Loucy (cell line): ENCODE data around the gene PPP3CA.
A peak's percentile ranks its signal among the peaks of the same experiment; 100 is the strongest.

Source experiments
- H2AFZ ChIP-seq: fragments of 200-600 bp; sonication (generic); 2 replicates; pipeline ENCODE4 v1.6.0; 2016; ENCODE audit warnings: antibody characterized with exemption, mild to moderate bottlenecking, low read length, moderate library complexity
- H3F3A ChIP-seq: fragments of 200-600 bp; 2 replicates; pipeline ENCODE4 v1.6.0; 2016; ENCODE audit warnings: antibody characterized with exemption, low read depth, mild to moderate bottlenecking
- H3K27me3 ChIP-seq: fragments of 200-600 bp; sonication (generic); 2 replicates; pipeline ENCODE4 v1.6.1; 2014; ENCODE audit warnings: low read length, mild to moderate bottlenecking; ENCODE audit not compliant: insufficient read depth, poor library complexity, severe bottlenecking
- H3K36me3 ChIP-seq: fragments of 200-600 bp; sonication (generic); 2 replicates; pipeline ENCODE4 v1.6.1; 2016; ENCODE audit warnings: low read length; ENCODE audit not compliant: insufficient read depth
- H3K4me1 ChIP-seq: fragments of 200-600 bp; sonication (generic); 2 replicates; pipeline ENCODE4 v1.5.1; 2014; ENCODE audit warnings: low read length, mild to moderate bottlenecking; ENCODE audit not compliant: insufficient read depth, poor library complexity, severe bottlenecking
- H3K4me2 ChIP-seq: fragments of 200-600 bp; sonication (generic); 2 replicates; pipeline ENCODE4 v1.6.0; 2014; ENCODE audit warnings: antibody characterized with exemption, low read length, low read depth, mild to moderate bottlenecking; ENCODE audit not compliant: poor library complexity, severe bottlenecking
- H3K4me3 ChIP-seq: fragments of 200-600 bp; sonication (generic); 2 replicates; pipeline ENCODE4 v1.5.1; 2014; ENCODE audit warnings: low read length, mild to moderate bottlenecking, mixed read lengths; ENCODE audit not compliant: poor library complexity, severe bottlenecking
- H3K79me2 ChIP-seq: fragments of 200-600 bp; sonication (generic); 2 replicates; pipeline ENCODE4 v1.6.1; 2014; ENCODE audit warnings: low read length; ENCODE audit not compliant: insufficient read depth
- H3K9ac ChIP-seq: fragments of 200-600 bp; sonication (generic); 2 replicates; pipeline ENCODE4 v1.6.0; 2014; ENCODE audit warnings: mild to moderate bottlenecking, low read depth, low read length, moderate library complexity; ENCODE audit not compliant: poor library complexity, severe bottlenecking
- H3K9me2 ChIP-seq: fragments of 200-600 bp; sonication (generic); replicated peaks from 2 replicates; pipeline ENCODE4 v1.6.1; 2016; ENCODE audit warnings: low read depth, low read length, mixed read lengths
- H3K9me3 ChIP-seq: fragments of 200-600 bp; sonication (generic); 2 replicates; pipeline ENCODE4 v1.6.1; 2014; ENCODE audit warnings: mild to moderate bottlenecking, antibody characterized with exemption, low read length, low read depth; ENCODE audit not compliant: insufficient read depth
- H4K20me1 ChIP-seq: fragments of 200-600 bp; sonication (generic); 2 replicates; pipeline ENCODE4 v1.6.0; 2014; ENCODE audit warnings: antibody characterized with exemption, low read length, mild to moderate bottlenecking; ENCODE audit not compliant: insufficient read depth, poor library complexity, severe bottlenecking
- CTCF ChIP-seq: fragments of 200-600 bp; sonication (generic); conservative IDR thresholded peaks from 2 replicates; pipeline ENCODE4 v1.5.1; 2014; ENCODE audit warnings: mild to moderate bottlenecking, antibody characterized with exemption, low read length
- EZH2phosphoT487 ChIP-seq: fragments of 200-600 bp; IDR thresholded peaks from 2 replicates; pipeline ENCODE4 v1.6.1; 2018; ENCODE audit warnings: antibody characterized with exemption, mild to moderate bottlenecking, moderate library complexity, borderline replicate concordance

Gene PPP3CA

DNA sequence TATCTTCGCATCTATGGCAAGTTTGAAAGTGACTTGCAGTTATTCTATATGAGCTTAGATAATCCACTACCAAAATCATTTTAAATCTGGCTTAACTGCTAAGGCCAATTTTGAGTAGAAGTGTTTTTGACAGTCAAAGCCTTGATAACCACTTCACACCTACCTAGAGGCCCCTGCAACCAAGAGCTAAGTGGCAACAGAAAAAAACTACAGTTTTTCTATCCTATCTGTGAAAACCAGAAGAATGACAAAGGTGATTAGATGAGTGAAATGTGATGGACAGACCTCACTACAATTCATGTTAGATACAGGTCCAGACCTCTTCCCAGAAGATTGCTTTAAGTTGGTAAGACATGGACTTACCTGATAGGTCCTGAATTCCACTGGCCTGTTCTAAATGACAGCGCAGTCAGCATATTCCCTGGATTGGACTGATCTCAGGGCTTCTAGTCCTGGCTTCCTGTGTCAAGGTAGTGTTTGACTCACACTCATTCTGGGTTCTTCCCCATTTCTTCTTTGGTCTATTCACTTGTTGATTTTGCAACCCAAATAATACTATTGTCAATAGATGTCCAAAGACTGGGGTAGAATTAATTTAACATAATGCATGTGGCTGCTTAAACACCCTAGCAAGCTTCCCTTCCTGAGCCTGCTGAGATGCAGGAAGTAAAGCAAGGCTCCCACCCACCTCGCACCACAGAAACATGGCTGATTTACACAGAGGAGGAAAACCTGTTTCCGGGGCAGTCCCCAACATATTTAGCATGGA, 65.1 kb downstream of the PPP3CA start:
- H3K9me2 ChIP-seq = no peaks in the 10 kb centered on the region
- H3K27me3 ChIP-seq = no peaks in the 10 kb centered on the region
- H4K20me1 ChIP-seq = no peaks in the 10 kb centered on the region
- no peak overlapping the region for H3K4me3 ChIP-seq
- H3K4me1 ChIP-seq = peaks cover 17% of the 10 kb centered on the region
- H3K36me3 ChIP-seq = no peaks in the 10 kb centered on the region
- no peaks in the 10 kb centered on the region for H3F3A ChIP-seq
- peaks cover 30% of the 10 kb centered on the region for H3K79me2 ChIP-seq
- H2AFZ ChIP-seq = no peak overlapping the region
- no peak overlapping the region for H3K9ac ChIP-seq
- H3K9me3 ChIP-seq = no peaks in the 10 kb centered on the region
- TF ChIP-seq CTCF (no peak), EZH2phosphoT487 (no peak)
- H3K4me2 ChIP-seq = peak overlapping the region; percentile 39

DNA sequence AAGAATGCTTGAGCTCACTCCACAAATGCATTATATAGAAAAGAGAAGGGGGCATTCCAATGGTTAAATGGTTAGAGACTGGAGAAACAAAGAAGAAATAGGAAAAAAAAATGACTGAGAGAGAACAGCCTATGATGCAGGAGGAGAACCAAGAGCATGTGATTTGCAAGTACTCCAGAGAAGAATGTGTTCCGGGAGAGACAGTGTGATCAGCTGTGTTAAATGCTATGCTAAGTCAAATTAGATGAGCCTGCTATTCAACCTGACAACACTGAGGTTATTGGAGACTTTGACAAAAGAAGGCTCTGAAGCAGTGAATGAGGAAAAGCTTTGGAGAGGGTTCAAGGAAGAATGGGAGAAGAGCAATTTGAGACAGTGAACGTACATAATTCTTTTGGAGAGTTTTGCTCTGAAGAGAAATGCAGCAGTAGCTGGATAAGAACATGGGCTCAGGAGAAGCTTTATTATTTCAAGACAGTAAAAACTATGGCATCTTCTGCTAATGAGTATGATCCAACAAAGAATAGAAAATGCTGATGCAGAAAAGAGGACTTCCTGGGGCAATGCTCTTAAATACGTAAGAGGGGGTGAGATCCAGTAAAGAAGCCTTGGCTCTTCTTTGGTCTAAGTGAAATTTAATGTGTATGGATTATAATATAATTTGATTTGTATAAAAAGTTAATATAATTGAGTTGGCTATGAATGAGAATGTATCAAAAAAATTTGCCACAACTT, 66.3 kb downstream of the PPP3CA start:
- Histone ChIP-seq H3K9me3 (no peaks in the 10 kb centered on the region), H3K4me3 (no peak overlapping the region), H4K20me1 (no peaks in the 10 kb centered on the region), H3K4me2 (no peak overlapping the region), H3K9ac (no peak overlapping the region), H3F3A (no peaks in the 10 kb centered on the region), H3K9me2 (no peaks in the 10 kb centered on the region), H3K4me1 (peaks cover 15% of the 10 kb centered on the region), H3K27me3 (no peaks in the 10 kb centered on the region), H3K79me2 (peaks cover 28% of the 10 kb centered on the region), H3K36me3 (no peaks in the 10 kb centered on the region), H2AFZ (no peak overlapping the region)
- TF ChIP-seq CTCF (no peak), EZH2phosphoT487 (no peak)

DNA sequence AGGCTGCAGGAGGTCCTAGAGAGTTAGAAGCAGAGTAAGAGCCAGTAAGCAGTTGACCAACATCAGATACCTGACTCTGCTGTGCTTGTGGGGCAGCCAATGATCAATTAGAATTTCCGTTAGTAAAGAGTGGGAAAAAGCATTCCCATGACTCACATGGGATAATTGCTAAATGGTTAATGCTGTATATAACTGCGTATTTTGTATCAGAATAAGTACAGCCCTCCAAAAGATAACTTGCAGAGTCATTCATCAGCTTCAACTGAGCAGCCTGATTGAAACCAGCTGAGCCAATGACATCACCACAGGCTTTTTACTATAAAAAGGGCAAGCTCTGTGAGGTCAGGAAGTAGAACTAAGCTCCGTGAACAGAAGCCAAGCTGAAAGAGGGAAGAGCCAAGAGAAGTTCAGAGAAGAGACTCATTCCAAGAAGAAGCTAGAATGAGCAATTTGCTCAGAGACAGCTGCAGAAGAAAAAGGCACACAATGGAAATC, 67.9 kb downstream of the PPP3CA start:
- no peak overlapping the region for H2AFZ ChIP-seq
- no peaks in the 10 kb centered on the region for H4K20me1 ChIP-seq
- no peaks in the 10 kb centered on the region for H3K9me2 ChIP-seq
- peaks cover 36% of the 10 kb centered on the region for H3K79me2 ChIP-seq
- H3K9me3 ChIP-seq = no peaks in the 10 kb centered on the region
- H3K4me2 ChIP-seq = no peak overlapping the region
- no peak for TF ChIP-seq CTCF
- TF ChIP-seq EZH2phosphoT487 = no peak
- no peak overlapping the region for H3K4me3 ChIP-seq
- H3K27me3 ChIP-seq = no peaks in the 10 kb centered on the region
- no peaks in the 10 kb centered on the region for H3F3A ChIP-seq
- peaks cover 15% of the 10 kb centered on the region for H3K4me1 ChIP-seq
- no peaks in the 10 kb centered on the region for H3K36me3 ChIP-seq
- no peak overlapping the region for H3K9ac ChIP-seq
